GM12873 (cell line): Measurements from ENCODE around the gene FAM83C.

ENCODE experiments used
- TF ChIP-seq, protein P1 (sequence below): IDR thresholded peaks from 2 replicates; pipeline ENCODE4 v1.5.1; 2012; ENCODE audit warnings: low read depth, mild to moderate bottlenecking, moderate library complexity, low read length, control low read depth; ENCODE audit not compliant: insufficient read depth; ENCODE audit errors: missing control alignments

Gene FAM83C

DNA sequence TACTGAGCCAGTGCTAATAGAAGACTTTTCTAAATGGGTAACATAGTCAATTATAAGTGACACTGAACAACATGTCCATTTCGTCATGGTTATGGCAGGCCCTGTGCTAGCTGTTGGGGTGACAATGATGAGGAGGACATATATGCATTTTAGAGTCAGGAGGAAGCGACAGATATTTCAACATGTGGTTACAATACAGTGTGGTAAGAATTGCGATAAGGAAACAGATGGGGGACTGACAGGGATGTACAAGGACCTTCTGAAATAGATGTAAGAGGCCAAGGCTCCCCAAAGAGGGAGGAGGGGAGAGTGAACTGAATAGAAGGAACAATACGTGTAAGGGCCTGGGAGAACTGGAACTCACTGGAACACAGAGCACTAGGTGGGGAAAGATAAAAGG lies 54.1 kb downstream of the FAM83C start:
- TF ChIP-seq, protein P1, sequence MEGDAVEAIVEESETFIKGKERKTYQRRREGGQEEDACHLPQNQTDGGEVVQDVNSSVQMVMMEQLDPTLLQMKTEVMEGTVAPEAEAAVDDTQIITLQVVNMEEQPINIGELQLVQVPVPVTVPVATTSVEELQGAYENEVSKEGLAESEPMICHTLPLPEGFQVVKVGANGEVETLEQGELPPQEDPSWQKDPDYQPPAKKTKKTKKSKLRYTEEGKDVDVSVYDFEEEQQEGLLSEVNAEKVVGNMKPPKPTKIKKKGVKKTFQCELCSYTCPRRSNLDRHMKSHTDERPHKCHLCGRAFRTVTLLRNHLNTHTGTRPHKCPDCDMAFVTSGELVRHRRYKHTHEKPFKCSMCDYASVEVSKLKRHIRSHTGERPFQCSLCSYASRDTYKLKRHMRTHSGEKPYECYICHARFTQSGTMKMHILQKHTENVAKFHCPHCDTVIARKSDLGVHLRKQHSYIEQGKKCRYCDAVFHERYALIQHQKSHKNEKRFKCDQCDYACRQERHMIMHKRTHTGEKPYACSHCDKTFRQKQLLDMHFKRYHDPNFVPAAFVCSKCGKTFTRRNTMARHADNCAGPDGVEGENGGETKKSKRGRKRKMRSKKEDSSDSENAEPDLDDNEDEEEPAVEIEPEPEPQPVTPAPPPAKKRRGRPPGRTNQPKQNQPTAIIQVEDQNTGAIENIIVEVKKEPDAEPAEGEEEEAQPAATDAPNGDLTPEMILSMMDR: no peak

DNA sequence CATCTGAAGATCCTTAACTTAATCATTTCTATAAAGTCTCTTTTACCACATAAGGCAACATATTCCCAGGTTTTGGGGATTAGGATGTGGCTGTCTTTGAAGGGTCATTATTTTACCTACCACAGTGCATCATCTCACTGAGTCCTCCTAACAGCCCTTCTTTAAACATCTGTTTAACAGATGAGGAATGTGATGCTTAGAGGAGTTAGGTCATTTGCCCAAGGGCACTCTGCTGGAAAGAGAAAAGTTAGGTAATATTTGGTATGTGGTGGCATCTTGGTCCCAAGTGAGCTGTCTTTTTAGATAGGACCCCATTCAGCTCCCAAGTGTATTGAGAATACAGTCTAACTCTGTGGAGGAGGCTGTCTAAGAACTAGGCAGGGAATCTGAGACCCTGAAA lies 54.7 kb downstream of the FAM83C start:
- TF ChIP-seq, protein P1: no peak

DNA sequence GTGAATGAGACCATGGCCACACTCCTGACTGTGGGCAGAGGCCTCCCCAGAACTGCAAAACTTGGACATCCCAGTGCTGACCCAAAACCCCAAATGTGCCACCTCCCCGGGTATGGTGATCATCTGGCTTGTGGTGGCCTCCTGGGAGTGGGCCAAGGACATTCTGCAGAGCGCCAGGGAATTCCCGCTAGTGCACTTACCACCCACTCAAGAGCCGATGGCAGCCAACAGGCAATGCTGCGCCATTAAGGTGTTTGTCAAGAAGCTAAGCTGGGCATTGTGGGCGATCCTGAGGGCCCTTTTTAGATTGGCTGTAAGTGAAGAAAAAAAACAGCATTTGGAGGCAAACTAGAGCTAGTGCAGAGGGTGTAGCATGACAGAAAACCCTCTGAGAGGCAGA lies 56.3 kb downstream of the FAM83C start:
- TF ChIP-seq, protein P1: no peak
